22Rv1 (cell line): ENCODE results near the gene SESTD1.

Experiments used
- ZFX ChIP-seq: fragments of 450-650 bp; IDR thresholded peaks from 2 replicates; pipeline ENCODE4 v1.6.1; 2017; ENCODE audit warnings: antibody characterized with exemption, borderline replicate concordance
- TF ChIP-seq, protein P1 (sequence below): fragments of 450-650 bp; IDR thresholded peaks from 2 replicates; pipeline ENCODE4 v1.5.1; 2017; ENCODE audit warnings: mild to moderate bottlenecking

DNA sequence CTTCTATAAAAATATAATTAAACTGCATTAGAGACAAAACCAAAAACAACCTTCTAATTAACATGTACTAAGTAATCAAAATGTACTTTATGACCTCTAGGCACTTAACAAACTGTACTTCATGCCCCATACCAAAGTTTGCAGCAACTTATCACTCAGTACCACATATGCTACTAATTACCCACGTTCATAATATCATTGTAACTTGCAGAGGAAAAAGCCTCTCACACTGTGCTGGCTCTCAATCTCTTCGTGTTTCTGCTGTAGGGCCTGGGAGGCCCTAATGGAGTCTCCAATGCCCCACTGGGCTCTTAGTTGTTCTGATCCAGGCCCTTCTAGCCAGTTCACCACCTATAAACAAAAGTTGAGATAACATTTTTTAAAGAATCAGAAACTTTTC lies 132.6 kb downstream of the SESTD1 start:
- TF ChIP-seq, protein P1, sequence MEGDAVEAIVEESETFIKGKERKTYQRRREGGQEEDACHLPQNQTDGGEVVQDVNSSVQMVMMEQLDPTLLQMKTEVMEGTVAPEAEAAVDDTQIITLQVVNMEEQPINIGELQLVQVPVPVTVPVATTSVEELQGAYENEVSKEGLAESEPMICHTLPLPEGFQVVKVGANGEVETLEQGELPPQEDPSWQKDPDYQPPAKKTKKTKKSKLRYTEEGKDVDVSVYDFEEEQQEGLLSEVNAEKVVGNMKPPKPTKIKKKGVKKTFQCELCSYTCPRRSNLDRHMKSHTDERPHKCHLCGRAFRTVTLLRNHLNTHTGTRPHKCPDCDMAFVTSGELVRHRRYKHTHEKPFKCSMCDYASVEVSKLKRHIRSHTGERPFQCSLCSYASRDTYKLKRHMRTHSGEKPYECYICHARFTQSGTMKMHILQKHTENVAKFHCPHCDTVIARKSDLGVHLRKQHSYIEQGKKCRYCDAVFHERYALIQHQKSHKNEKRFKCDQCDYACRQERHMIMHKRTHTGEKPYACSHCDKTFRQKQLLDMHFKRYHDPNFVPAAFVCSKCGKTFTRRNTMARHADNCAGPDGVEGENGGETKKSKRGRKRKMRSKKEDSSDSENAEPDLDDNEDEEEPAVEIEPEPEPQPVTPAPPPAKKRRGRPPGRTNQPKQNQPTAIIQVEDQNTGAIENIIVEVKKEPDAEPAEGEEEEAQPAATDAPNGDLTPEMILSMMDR = no peak
- no peak for TF ChIP-seq ZFX
